C4-2B (cell line): ENCODE results near the gene DTX1.

Experiments used
- H3K27ac ChIP-seq: fragments of 450-650 bp; 2 replicates; pipeline ENCODE4 v1.5.1; 2017
- ZFX ChIP-seq: fragments of 450-650 bp; IDR thresholded peaks from 2 replicates; pipeline ENCODE4 v1.6.1; 2017
- TF ChIP-seq, protein P1 (sequence below): fragments of 450-650 bp; conservative IDR thresholded peaks from 2 replicates; pipeline ENCODE4 v1.5.1; 2017; ENCODE audit warnings: mild to moderate bottlenecking

DTX1 gene

DNA sequence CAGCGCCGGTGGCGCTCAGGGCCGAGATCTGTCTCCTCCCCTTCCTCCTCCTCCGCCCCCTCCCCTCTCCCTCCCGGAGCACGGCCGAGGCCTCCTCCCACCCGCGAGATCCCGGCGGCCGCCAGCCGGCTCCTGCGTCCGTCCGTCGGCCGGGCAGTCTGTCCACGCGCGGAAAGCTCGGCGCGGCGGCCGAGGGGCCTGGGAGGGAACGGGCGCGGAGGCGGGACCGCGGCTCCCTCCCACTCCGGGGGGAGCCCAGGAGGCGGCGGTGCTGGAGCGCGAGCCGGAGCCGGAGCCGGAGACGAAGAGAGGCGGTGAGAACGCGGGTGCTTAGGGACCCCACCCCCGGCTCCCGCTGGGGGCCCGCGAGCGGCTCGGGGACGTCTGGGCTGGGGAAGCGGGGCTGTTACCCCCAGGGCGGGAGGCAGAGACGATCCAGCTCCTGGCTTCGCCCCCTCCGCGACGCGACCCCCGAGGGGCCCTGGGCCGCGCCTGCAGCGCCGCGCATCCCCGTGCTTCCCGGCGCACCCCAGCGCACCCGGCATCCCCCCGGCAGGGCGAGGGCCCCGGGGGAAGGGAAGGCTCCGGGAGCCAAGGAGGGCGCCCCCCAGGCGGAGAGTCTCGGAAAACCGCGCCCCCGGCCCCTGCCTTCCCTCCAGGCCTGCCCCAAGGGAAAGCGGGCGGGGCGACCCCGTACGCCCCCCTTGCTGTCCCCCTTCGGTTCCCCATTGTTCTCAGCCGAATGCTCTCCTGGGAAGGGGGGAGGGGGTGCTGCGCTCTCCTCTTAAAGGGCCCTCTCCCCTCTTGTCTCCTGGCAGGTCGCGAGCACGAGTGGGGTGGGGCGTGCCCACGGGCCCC lies at the start of gene DTX1:
Gene DTX1, plus strand, starts transcription at position 100 of the 858 bp plus-strand sequence. CDS start 1,463 bp downstream, outside the sequence.
- H3K27ac ChIP-seq: no peak within 1 kb of the TSS
- no peak for TF ChIP-seq ZFX
- TF ChIP-seq, protein P1, sequence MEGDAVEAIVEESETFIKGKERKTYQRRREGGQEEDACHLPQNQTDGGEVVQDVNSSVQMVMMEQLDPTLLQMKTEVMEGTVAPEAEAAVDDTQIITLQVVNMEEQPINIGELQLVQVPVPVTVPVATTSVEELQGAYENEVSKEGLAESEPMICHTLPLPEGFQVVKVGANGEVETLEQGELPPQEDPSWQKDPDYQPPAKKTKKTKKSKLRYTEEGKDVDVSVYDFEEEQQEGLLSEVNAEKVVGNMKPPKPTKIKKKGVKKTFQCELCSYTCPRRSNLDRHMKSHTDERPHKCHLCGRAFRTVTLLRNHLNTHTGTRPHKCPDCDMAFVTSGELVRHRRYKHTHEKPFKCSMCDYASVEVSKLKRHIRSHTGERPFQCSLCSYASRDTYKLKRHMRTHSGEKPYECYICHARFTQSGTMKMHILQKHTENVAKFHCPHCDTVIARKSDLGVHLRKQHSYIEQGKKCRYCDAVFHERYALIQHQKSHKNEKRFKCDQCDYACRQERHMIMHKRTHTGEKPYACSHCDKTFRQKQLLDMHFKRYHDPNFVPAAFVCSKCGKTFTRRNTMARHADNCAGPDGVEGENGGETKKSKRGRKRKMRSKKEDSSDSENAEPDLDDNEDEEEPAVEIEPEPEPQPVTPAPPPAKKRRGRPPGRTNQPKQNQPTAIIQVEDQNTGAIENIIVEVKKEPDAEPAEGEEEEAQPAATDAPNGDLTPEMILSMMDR: no peak

- no peak overlapping the region for H3K27ac ChIP-seq
- TF ChIP-seq ZFX: no peak
- TF ChIP-seq, protein P1: no peak
Measured at GRCh38 chr12:113007166-113007565, 49.4 kb upstream of the DTX1 start.

DNA sequence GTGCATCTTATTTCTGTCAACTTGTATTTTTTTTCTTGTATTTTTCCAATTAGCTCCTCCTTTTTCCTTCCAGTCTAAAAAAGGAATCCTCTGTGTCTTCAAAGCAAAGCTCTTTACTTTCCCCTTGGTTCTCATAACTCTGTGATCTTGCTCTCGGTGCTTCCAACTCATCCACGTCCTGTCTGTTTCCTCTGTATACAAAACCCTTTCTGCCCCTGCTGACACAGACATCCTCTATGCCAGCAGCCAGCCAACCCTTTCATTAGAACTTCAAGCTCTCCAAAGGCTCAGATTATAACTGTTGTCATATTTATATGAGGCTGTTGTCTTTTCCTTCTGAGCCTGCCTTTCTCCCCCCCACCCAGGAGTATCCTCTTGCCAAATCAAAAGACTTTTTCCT lies 45.8 kb upstream of the DTX1 start:
- H3K27ac ChIP-seq: no peak overlapping the region
- TF ChIP-seq ZFX: no peak
- TF ChIP-seq, protein P1: no peak

GRCh38 chr12:113014565-113014964 lies 42.0 kb upstream of the DTX1 start:
- TF ChIP-seq, protein P1: no peak
- TF ChIP-seq ZFX: no peak
- H3K27ac ChIP-seq: no peak overlapping the region

GRCh38 chr12:113016796-113017195 lies 39.7 kb upstream of the DTX1 start:
- H3K27ac ChIP-seq: no peak overlapping the region
- TF ChIP-seq, protein P1: no peak
- TF ChIP-seq ZFX: no peak

GRCh38 chr12:113019025-113019424 lies 37.5 kb upstream of the DTX1 start:
- no peak overlapping the region for H3K27ac ChIP-seq
- TF ChIP-seq ZFX: no peak
- TF ChIP-seq, protein P1: no peak

DNA sequence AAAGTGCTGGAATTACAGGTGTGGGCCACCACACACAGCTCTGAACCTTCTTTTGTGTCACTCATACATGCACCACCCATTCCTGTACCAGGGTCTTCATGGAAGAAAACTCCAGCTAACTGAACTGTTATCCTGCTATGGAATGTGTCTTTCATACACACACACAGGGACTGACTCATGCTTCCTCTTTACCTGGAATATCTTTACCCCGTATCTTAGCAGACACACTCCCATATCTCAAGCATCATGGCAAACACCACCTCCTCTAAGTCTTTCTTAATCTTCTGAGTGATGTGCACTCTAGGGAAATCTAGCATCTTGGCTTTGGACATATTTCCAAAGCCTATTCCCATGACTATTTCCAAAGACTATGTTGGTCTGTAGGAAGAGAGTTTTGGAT lies 35.0 kb upstream of the DTX1 start:
- no peak for TF ChIP-seq ZFX
- TF ChIP-seq, protein P1: no peak
- no peak overlapping the region for H3K27ac ChIP-seq
